Neural progenitor cell (in vitro differentiated cells): Measurements from ENCODE around the gene ANKRD31. TPM values are rescaled to one million over a fixed set of nuclear protein-coding genes. Genes with fewer than 3 reads are reported as not detected.

Experiments
- DNase-seq: peaks from one replicate; pipeline ENCODE4 v3.0.0-alpha.2; 2016; ENCODE audit warnings: low spot score
- H2AFZ ChIP-seq: fragments of 200-600 bp; sonication (generic); replicated peaks from 2 replicates; pipeline ENCODE4 v1.6.1; 2016; ENCODE audit warnings: antibody characterized with exemption
- H3F3A ChIP-seq: fragments of 200-600 bp; sonication (generic); 2 replicates; pipeline ENCODE4 v1.6.1; 2016; ENCODE audit warnings: antibody characterized with exemption, low read depth
- H3K27ac ChIP-seq: fragments of 200-600 bp; sonication (generic); 2 replicates; pipeline ENCODE4 v1.5.1; 2016; ENCODE audit warnings: mild to moderate bottlenecking
- H3K27me3 ChIP-seq: fragments of 200-600 bp; sonication (generic); 2 replicates; pipeline ENCODE4 v1.6.1; 2016; ENCODE audit warnings: mild to moderate bottlenecking, moderate library complexity
- H3K36me3 ChIP-seq: fragments of 200-600 bp; sonication (generic); 2 replicates; pipeline ENCODE4 v1.5.1; 2016
- H3K4me1 ChIP-seq: fragments of 200-600 bp; sonication (generic); 2 replicates; pipeline ENCODE4 v1.6.1; 2016; ENCODE audit warnings: mixed run types
- H3K4me2 ChIP-seq: fragments of 200-600 bp; sonication (generic); 2 replicates; pipeline ENCODE4 v1.6.1; 2016
- H3K4me3 ChIP-seq: fragments of 200-600 bp; sonication (generic); 2 replicates; pipeline ENCODE4 v1.5.1; 2016
- H3K79me2 ChIP-seq: fragments of 200-600 bp; sonication (generic); 2 replicates; pipeline ENCODE4 v1.6.1; 2016; ENCODE audit warnings: low read depth
- H3K9ac ChIP-seq: fragments of 200-600 bp; sonication (generic); 2 replicates; pipeline ENCODE4 v1.6.1; 2016
- H3K9me3 ChIP-seq: fragments of 200-600 bp; sonication (generic); 2 replicates; pipeline ENCODE4 v1.5.1; 2016; ENCODE audit warnings: low read depth
- H4K20me1 ChIP-seq: fragments of 200-600 bp; sonication (generic); 2 replicates; pipeline ENCODE4 v1.6.1; 2016; ENCODE audit warnings: low read depth
- H3K27ac Mint-ChIP-seq: 3 replicates; pipeline ENCODE4 v1.8.0; 2021; ENCODE audit warnings: mixed read lengths
- H3K27me3 Mint-ChIP-seq: 2 replicates; pipeline ENCODE4 v1.8.0; 2022; ENCODE audit warnings: low read depth, mild to moderate bottlenecking, inconsistent platforms, moderate library complexity, mixed read lengths; ENCODE audit not compliant: insufficient read depth
- H3K36me3 Mint-ChIP-seq: 3 replicates; pipeline ENCODE4 v1.8.0; 2021; ENCODE audit warnings: mixed read lengths
- H3K4me1 Mint-ChIP-seq: 3 replicates; pipeline ENCODE4 v1.8.0; 2021; ENCODE audit warnings: mixed read lengths
- H3K4me3 Mint-ChIP-seq: 3 replicates; pipeline ENCODE4 v1.8.0; 2021; ENCODE audit warnings: mild to moderate bottlenecking, moderate library complexity, mixed read lengths
- H3K9me3 Mint-ChIP-seq: 3 replicates; pipeline ENCODE4 v1.8.0; 2020; ENCODE audit warnings: mixed read lengths
- EZH2 ChIP-seq: fragments of 200-600 bp; sonication (generic); IDR thresholded peaks from 2 replicates; pipeline ENCODE4 v1.6.1; 2017; ENCODE audit warnings: antibody characterized with exemption, mild to moderate bottlenecking, moderate library complexity
- EZH2phosphoT487 ChIP-seq: fragments of 200-600 bp; sonication (generic); IDR thresholded peaks from 2 replicates; pipeline ENCODE4 v1.6.1; 2017; ENCODE audit warnings: antibody characterized with exemption
- total RNA-seq: library from RNA; depleted of rRNA; stranded (reverse); fragments of >200 nt; gene quantifications from 2 replicates; pipeline ENCODE4 v1.2.3, GENCODE V29; 2015; ENCODE audit warnings: low replicate concordance
- TF ChIP-seq, protein P1 (sequence below): fragments of 200-600 bp; sonication (generic); IDR thresholded peaks from 2 replicates; pipeline ENCODE4 v1.5.1; 2017; ENCODE audit warnings: antibody characterized with exemption, mild to moderate bottlenecking

Gene ANKRD31
- total RNA-seq, 1 donor from 2014 or later, result 0.75 TPM

DNA sequence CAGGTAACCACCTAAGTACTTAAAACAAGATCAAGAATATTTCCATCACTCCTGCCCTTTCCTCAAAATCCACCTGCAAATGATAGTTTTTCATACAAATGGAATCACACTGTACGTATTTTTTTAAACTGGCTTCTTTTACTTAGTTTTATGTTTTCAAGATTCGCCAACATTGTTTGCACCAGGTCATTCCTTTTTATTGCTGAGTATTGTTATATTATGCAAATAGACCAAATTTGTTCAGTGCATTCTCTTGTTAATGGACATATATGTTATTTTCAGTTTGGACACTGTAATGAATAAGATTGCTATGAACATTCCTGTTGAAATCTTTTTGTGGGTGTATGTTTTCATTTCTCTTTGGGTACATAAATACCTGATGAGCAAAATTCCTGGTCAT lies 8.3 kb upstream of the ANKRD31 start:
- no peaks in the 10 kb centered on the region for H3K4me1 ChIP-seq
- no peak overlapping the region for H2AFZ ChIP-seq
- H3K79me2 ChIP-seq, result no peaks in the 10 kb centered on the region
- no peak overlapping the region for H3K4me2 ChIP-seq
- Mint-ChIP-seq H3K9me3 (no peaks in the 10 kb centered on the region), H3K4me3 (no peak overlapping the region), H3K36me3 (no peaks in the 10 kb centered on the region), H3K27ac (no peak overlapping the region), H3K27me3 (no peaks in the 10 kb centered on the region), H3K4me1 (no peaks in the 10 kb centered on the region)
- no peaks in the 10 kb centered on the region for H3F3A ChIP-seq
- no peak overlapping the region for H3K4me3 ChIP-seq
- no peaks in the 10 kb centered on the region for H3K36me3 ChIP-seq
- DNase-seq, result no peak
- H3K9ac ChIP-seq, result no peak overlapping the region
- no peaks in the 10 kb centered on the region for H4K20me1 ChIP-seq
- no peak overlapping the region for H3K27ac ChIP-seq
- no peaks in the 10 kb centered on the region for H3K27me3 ChIP-seq
- H3K9me3 ChIP-seq, result no peaks in the 10 kb centered on the region
- TF ChIP-seq EZH2phosphoT487 (no peak), EZH2 (no peak)
- TF ChIP-seq, protein P1, sequence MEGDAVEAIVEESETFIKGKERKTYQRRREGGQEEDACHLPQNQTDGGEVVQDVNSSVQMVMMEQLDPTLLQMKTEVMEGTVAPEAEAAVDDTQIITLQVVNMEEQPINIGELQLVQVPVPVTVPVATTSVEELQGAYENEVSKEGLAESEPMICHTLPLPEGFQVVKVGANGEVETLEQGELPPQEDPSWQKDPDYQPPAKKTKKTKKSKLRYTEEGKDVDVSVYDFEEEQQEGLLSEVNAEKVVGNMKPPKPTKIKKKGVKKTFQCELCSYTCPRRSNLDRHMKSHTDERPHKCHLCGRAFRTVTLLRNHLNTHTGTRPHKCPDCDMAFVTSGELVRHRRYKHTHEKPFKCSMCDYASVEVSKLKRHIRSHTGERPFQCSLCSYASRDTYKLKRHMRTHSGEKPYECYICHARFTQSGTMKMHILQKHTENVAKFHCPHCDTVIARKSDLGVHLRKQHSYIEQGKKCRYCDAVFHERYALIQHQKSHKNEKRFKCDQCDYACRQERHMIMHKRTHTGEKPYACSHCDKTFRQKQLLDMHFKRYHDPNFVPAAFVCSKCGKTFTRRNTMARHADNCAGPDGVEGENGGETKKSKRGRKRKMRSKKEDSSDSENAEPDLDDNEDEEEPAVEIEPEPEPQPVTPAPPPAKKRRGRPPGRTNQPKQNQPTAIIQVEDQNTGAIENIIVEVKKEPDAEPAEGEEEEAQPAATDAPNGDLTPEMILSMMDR, result no peak

DNA sequence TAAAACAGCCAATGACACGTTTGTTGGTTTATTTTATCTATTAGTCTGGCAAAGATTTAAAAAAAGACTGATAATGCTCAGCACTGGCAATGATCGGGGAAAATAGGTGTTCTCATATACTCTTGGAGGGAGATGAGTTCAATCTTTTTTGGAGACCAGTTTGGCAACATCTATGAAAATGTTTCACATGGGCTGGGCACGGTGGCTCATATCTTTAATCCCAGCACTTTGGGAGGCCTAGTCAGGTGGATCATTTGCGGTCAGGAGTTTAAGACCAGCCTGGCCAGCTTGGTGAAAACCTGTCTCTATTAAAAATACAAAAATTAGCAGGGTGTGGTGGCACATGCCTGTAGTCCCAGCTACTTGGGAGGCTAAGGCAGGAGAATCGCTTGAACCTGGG lies 6.8 kb upstream of the ANKRD31 start:
- Histone ChIP-seq H3K4me1 (no peaks in the 10 kb centered on the region), H3K36me3 (no peaks in the 10 kb centered on the region), H3K9ac (no peak overlapping the region), H2AFZ (no peak overlapping the region), H3K27me3 (no peaks in the 10 kb centered on the region), H3K4me2 (no peak overlapping the region), H3F3A (no peaks in the 10 kb centered on the region), H4K20me1 (no peaks in the 10 kb centered on the region), H3K27ac (no peak overlapping the region), H3K9me3 (no peaks in the 10 kb centered on the region), H3K4me3 (no peak overlapping the region), H3K79me2 (no peaks in the 10 kb centered on the region)
- H3K4me3 Mint-ChIP-seq, result no peak overlapping the region
- H3K27me3 Mint-ChIP-seq, result no peaks in the 10 kb centered on the region
- no peaks in the 10 kb centered on the region for H3K4me1 Mint-ChIP-seq
- no peak overlapping the region for H3K27ac Mint-ChIP-seq
- no peaks in the 10 kb centered on the region for H3K9me3 Mint-ChIP-seq
- no peak for DNase-seq
- TF ChIP-seq, protein P1, result no peak
- no peak for TF ChIP-seq EZH2phosphoT487
- TF ChIP-seq EZH2, result no peak
- no peaks in the 10 kb centered on the region for H3K36me3 Mint-ChIP-seq

- no peaks in the 10 kb centered on the region for H3K36me3 ChIP-seq
- no peaks in the 10 kb centered on the region for H3K9me3 ChIP-seq
- H3K36me3 Mint-ChIP-seq, result no peaks in the 10 kb centered on the region
- H4K20me1 ChIP-seq, result no peaks in the 10 kb centered on the region
- H3K4me1 Mint-ChIP-seq, result no peaks in the 10 kb centered on the region
- H3K4me3 ChIP-seq, result no peak overlapping the region
- no peak overlapping the region for H3K27ac ChIP-seq
- H3K4me2 ChIP-seq, result no peak overlapping the region
- DNase-seq, result no peak
- H3K27me3 Mint-ChIP-seq, result peaks cover 3% of the 10 kb centered on the region
- H3F3A ChIP-seq, result no peaks in the 10 kb centered on the region
- TF ChIP-seq EZH2 (no peak), EZH2phosphoT487 (no peak)
- TF ChIP-seq, protein P1, result no peak
- H3K4me3 Mint-ChIP-seq, result no peak overlapping the region
- no peaks in the 10 kb centered on the region for H3K4me1 ChIP-seq
- H3K9me3 Mint-ChIP-seq, result no peaks in the 10 kb centered on the region
- H2AFZ ChIP-seq, result no peak overlapping the region
- H3K27me3 ChIP-seq, result no peaks in the 10 kb centered on the region
- no peaks in the 10 kb centered on the region for H3K79me2 ChIP-seq
- no peak overlapping the region for H3K27ac Mint-ChIP-seq
- H3K9ac ChIP-seq, result no peak overlapping the region
These were observed 6.4 kb upstream of the ANKRD31 start for GRCh38 chr5:75243100-75243499.
